Osteoblast (primary cell): ENCODE results near the gene NECTIN2. TPM values are rescaled to one million over a fixed set of nuclear protein-coding genes. Genes with fewer than 3 reads are reported as not detected.
"Not testable (repeated sequence)": the region's sequence is repeated elsewhere in the genome, so short reads cannot be mapped to it uniquely, and the experiment has no call there.

Experiments
- DNase-seq: peaks from one replicate; pipeline ENCODE4 v3.0.0; 2011; ENCODE audit warnings: low spot score, mixed read lengths; ENCODE audit not compliant: insufficient read length; ENCODE audit errors: missing footprints
- H2AFZ ChIP-seq: 2 replicates; pipeline ENCODE4 v1.6.0; 2011; ENCODE audit warnings: mild to moderate bottlenecking, low read length
- H3K27ac ChIP-seq: 2 replicates; pipeline ENCODE4 v1.5.1; 2011; ENCODE audit warnings: mild to moderate bottlenecking, low read depth, low read length, moderate library complexity
- H3K27me3 ChIP-seq: 2 replicates; pipeline ENCODE4 v1.6.0; 2012; ENCODE audit warnings: mild to moderate bottlenecking, control low read depth, inconsistent platforms, low read length, moderate library complexity; ENCODE audit not compliant: insufficient read depth
- H3K36me3 ChIP-seq: 2 replicates; pipeline ENCODE4 v1.5.1; 2011; ENCODE audit warnings: mild to moderate bottlenecking, low read length, control low read depth, moderate library complexity; ENCODE audit not compliant: insufficient read depth
- H3K4me1 ChIP-seq: 2 replicates; pipeline ENCODE4 v1.5.1; 2011; ENCODE audit warnings: mild to moderate bottlenecking, low read length, control low read depth, moderate library complexity; ENCODE audit not compliant: insufficient read depth
- H3K4me2 ChIP-seq: 2 replicates; pipeline ENCODE4 v1.6.0; 2011; ENCODE audit warnings: mild to moderate bottlenecking, low read length; ENCODE audit not compliant: insufficient read depth
- H3K4me3 ChIP-seq: fragments of 200-600 bp; sonication (generic); 3 replicates; pipeline ENCODE4 v1.5.1; 2012; ENCODE audit warnings: mild to moderate bottlenecking, low read length, inconsistent platforms; ENCODE audit not compliant: insufficient read depth
- H3K79me2 ChIP-seq: 2 replicates; pipeline ENCODE4 v1.6.0; 2012; ENCODE audit warnings: mild to moderate bottlenecking, low read length, control low read depth, inconsistent platforms; ENCODE audit not compliant: insufficient read depth
- H3K9me3 ChIP-seq: 2 replicates; pipeline ENCODE4 v1.5.1; 2011; ENCODE audit warnings: low read depth, low read length, control low read depth
- H4K20me1 ChIP-seq: 2 replicates; pipeline ENCODE4 v1.6.0; 2012; ENCODE audit warnings: mild to moderate bottlenecking, low read length, control low read depth; ENCODE audit not compliant: insufficient read depth
- total RNA-seq: library from RNA; depleted of rRNA; stranded (reverse); fragments of >200 nt; gene quantifications from 2 replicates; pipeline ENCODE4 v1.2.3, GENCODE V29; 2012
- TF ChIP-seq, protein P1 (sequence below): IDR thresholded peaks from 2 replicates; pipeline ENCODE4 v1.5.1; 2011; ENCODE audit warnings: mild to moderate bottlenecking, low read depth, low read length, moderate library complexity; ENCODE audit errors: extremely low read depth

Gene NECTIN2
- total RNA-seq, 1 donor = 46.0 TPM

DNA sequence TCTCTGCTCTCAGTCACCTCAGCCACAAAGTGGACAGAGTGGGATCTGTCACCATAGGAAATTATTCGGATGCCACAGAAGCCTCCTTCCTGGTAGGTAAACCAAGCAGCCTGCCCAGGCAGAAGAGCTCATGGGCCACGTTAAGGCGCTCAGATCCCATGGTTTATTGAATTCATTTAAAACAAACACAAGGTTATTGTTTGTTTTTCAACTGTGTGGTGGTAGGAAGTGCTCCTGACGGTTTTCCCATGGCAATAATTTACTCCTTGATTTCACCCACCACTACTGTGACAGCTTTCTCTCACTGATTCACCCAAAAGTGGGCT lies 22.8 kb upstream of the NECTIN2 start:
- peak; percentile 34 for DNase-seq
- Histone ChIP-seq H3K4me1 (no peaks in the 10 kb centered on the region), H3K79me2 (no peaks in the 10 kb centered on the region), H2AFZ (no peak overlapping the region), H3K27ac (no peak overlapping the region), H4K20me1 (no peaks in the 10 kb centered on the region), H3K4me2 (no peak overlapping the region), H3K27me3 (peaks cover 5% of the 10 kb centered on the region), H3K9me3 (no peaks in the 10 kb centered on the region), H3K36me3 (no peaks in the 10 kb centered on the region), H3K4me3 (no peak overlapping the region)
- TF ChIP-seq, protein P1, sequence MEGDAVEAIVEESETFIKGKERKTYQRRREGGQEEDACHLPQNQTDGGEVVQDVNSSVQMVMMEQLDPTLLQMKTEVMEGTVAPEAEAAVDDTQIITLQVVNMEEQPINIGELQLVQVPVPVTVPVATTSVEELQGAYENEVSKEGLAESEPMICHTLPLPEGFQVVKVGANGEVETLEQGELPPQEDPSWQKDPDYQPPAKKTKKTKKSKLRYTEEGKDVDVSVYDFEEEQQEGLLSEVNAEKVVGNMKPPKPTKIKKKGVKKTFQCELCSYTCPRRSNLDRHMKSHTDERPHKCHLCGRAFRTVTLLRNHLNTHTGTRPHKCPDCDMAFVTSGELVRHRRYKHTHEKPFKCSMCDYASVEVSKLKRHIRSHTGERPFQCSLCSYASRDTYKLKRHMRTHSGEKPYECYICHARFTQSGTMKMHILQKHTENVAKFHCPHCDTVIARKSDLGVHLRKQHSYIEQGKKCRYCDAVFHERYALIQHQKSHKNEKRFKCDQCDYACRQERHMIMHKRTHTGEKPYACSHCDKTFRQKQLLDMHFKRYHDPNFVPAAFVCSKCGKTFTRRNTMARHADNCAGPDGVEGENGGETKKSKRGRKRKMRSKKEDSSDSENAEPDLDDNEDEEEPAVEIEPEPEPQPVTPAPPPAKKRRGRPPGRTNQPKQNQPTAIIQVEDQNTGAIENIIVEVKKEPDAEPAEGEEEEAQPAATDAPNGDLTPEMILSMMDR = no peak

DNA sequence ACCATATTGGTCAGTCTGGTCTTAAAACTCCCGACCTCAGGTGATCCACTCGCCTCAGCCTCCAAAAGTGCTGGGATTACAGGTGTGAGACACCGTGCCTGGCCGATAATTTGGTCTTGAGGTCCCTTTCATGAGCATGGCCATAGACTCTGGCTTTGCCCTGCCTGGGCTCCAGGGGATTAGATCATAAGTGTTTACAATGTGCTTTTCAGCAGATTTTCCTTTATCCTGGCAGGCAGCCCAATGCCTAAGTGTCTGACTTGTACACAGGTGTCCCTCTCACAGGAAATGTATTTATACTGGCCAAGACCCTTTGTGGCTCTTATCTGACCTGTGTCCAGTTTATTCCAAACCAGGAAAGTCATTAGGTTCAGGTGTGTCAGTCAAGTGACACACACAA lies 21.3 kb upstream of the NECTIN2 start:
- Histone ChIP-seq H3K27me3 (peaks cover 5% of the 10 kb centered on the region), H2AFZ (no peak overlapping the region), H3K4me3 (no peak overlapping the region), H3K4me2 (no peak overlapping the region), H3K9me3 (no peaks in the 10 kb centered on the region), H3K79me2 (no peaks in the 10 kb centered on the region), H3K4me1 (no peaks in the 10 kb centered on the region), H3K27ac (no peak overlapping the region), H3K36me3 (no peaks in the 10 kb centered on the region), H4K20me1 (no peaks in the 10 kb centered on the region)
- no peak for DNase-seq
- TF ChIP-seq, protein P1 = no peak

DNA sequence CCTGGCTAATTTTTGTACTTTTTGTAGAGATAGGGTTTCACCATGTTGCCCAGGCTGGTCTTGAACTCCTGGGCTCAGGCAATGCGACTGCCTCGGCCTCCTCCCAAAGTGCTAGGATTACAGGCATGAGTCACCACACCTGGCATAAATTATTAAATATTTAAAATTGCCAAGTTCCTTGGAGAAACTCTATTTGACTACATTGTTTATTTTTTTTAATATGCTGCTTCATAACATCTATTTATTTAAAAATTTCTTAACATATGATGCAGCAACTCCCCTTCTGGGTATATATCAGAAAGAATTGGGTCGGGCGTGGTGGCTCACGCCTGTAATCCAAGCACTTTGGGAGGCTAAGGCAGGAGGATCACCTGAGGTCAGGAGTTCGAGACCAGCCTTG lies 13.2 kb upstream of the NECTIN2 start:
- not testable (repeated sequence) for DNase-seq, H3K9me3 ChIP-seq, H4K20me1 ChIP-seq, H2AFZ ChIP-seq, H3K27me3 ChIP-seq, H3K4me3 ChIP-seq, H3K36me3 ChIP-seq, H3K4me2 ChIP-seq, H3K27ac ChIP-seq, H3K4me1 ChIP-seq, H3K79me2 ChIP-seq

DNA sequence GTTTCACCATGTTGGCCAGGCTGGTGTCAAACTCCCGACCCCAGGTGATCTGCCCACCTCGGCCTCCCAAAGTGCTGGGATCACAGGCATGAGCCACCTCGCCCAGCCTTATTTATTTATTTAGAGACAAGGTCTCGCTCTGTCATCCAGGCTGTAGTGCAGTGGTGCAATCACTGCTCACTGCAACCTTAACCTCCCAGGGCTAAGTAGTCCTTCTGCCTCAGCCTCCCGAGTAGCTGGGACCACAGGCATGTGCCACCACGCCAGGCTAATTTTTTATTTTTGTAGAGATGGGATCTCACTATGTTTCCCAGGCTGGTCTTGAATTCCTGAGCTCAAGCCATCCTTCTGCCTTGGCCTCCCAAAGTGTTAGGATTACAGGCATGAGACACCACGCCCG lies 11.7 kb upstream of the NECTIN2 start:
- not testable (repeated sequence) for H2AFZ ChIP-seq, H3K9me3 ChIP-seq, H3K79me2 ChIP-seq, H3K36me3 ChIP-seq, H3K4me3 ChIP-seq, H3K27ac ChIP-seq, DNase-seq, H3K4me2 ChIP-seq, H3K4me1 ChIP-seq, H3K27me3 ChIP-seq, H4K20me1 ChIP-seq

DNA sequence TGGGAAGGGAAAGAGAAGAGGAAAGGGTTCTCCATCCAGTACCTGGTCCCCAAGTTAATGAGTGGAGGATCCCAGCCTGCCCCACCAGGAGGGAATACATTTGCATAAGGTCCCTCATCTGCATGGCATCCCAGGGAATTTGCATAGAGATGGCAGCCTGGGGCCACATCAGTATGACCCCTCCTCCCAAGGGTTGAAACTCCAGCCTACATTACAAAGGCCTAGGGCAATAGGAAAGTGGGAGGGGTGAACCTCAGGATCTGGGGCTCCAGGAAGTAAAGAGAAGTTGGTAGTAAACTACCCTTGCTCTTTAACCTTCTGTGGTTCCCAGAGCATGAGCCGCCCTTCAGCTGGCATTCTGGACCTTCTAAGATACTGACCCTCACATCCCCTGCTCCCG lies 6.8 kb upstream of the NECTIN2 start:
- no peak overlapping the region for H3K4me2 ChIP-seq
- no peak for DNase-seq
- TF ChIP-seq, protein P1 = no peak
- no peak overlapping the region for H3K27ac ChIP-seq
- H3K4me1 ChIP-seq = no peaks in the 10 kb centered on the region
- no peak overlapping the region for H3K4me3 ChIP-seq
- no peak overlapping the region for H2AFZ ChIP-seq
- H4K20me1 ChIP-seq = no peaks in the 10 kb centered on the region
- H3K79me2 ChIP-seq = no peaks in the 10 kb centered on the region
- H3K9me3 ChIP-seq = no peaks in the 10 kb centered on the region
- H3K36me3 ChIP-seq = no peaks in the 10 kb centered on the region
- H3K27me3 ChIP-seq = peaks cover 3% of the 10 kb centered on the region
